Measurements from ENCODE around the gene HSD17B3. TPM values are rescaled to one million over a fixed set of nuclear protein-coding genes. Genes with fewer than 3 reads are reported as not detected.
"Not testable (repeated sequence)": the region's sequence is repeated elsewhere in the genome, so short reads cannot be mapped to it uniquely, and the experiment has no call there.

Gene HSD17B3
- total and polyA plus RNA-seq, 2 donors (not counting 3 experiments of a cell fraction or from before 2014, with no cell fraction given): 0.46 TPM; not detected in 1

DNA sequence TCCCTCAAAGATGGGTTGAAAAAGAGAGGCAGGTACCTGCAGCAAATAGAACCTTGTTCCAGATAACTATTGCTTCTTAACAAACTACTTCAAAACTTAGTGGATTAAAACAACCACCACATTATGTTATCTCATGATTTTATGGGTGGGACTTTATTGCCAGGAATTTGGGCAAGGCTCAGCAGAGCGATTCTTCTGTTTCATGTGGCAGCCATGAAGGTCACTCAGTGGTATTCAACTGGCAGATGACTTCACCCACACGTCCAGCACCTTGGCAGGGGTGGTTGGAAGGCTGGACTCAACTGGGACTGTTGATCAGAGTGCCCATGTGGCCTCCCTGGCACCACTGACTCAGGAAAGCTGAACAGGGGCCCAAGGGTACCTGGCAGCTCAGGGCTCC lies 112.0 kb downstream of the HSD17B3 start:
- no peak overlapping the region for H3K4me3 ChIP-seq (replicated peaks in 1 of 3; ENCODE audit: insufficient read depth in 1 of 3, low read depth in 1 of 3, low read length in 3 of 3)
- H2AFZ ChIP-seq (ENCODE audit: low read depth, low read length): no peak overlapping the region
- dilution Hi-C loops (cut with MboI; ENCODE audit: extremely low pct_ligation_motif_present, low sequenced_read_pairs) (no loop called here), intact Hi-C loops (cut with micrococcal nuclease) (no loop called here)
- TF ChIP-seq POLR2A (IDR thresholded peaks at IDR 0.05; ENCODE audit: low read depth, low read length): no peak
- TF ChIP-seq JUN (IDR thresholded peaks at IDR 0.05; ENCODE audit: borderline replicate concordance, insufficient read depth, insufficient read length, low read depth): no peak
- no peak for TF ChIP-seq FOS (IDR thresholded peaks at IDR 0.05; ENCODE audit: borderline replicate concordance, insufficient read depth, low read length)
- TF ChIP-seq, protein P1, sequence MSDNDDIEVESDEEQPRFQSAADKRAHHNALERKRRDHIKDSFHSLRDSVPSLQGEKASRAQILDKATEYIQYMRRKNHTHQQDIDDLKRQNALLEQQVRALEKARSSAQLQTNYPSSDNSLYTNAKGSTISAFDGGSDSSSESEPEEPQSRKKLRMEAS (IDR thresholded peaks at IDR 0.05; ENCODE audit: insufficient read depth, insufficient read length): no peak
- no peak for TF ChIP-seq EZH2 (IDR thresholded peaks at IDR 0.05; ENCODE audit: borderline replicate concordance, low read depth, low read length, severe bottlenecking)
- no peak for TF ChIP-seq POLR2AphosphoS5 (IDR thresholded peaks at IDR 0.05; ENCODE audit: insufficient read depth, low read depth, low read length)
- TF ChIP-seq GATA2 (IDR thresholded peaks at IDR 0.05; ENCODE audit: insufficient read depth, insufficient read length, low read depth, low read length): no peak
- TF ChIP-seq, protein P2, sequence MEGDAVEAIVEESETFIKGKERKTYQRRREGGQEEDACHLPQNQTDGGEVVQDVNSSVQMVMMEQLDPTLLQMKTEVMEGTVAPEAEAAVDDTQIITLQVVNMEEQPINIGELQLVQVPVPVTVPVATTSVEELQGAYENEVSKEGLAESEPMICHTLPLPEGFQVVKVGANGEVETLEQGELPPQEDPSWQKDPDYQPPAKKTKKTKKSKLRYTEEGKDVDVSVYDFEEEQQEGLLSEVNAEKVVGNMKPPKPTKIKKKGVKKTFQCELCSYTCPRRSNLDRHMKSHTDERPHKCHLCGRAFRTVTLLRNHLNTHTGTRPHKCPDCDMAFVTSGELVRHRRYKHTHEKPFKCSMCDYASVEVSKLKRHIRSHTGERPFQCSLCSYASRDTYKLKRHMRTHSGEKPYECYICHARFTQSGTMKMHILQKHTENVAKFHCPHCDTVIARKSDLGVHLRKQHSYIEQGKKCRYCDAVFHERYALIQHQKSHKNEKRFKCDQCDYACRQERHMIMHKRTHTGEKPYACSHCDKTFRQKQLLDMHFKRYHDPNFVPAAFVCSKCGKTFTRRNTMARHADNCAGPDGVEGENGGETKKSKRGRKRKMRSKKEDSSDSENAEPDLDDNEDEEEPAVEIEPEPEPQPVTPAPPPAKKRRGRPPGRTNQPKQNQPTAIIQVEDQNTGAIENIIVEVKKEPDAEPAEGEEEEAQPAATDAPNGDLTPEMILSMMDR (IDR thresholded peaks at IDR 0.05; ENCODE audit: extremely low read depth in 1 of 2, insufficient read depth in 1 of 2, low read depth in 1 of 2, low read length in 2 of 2): no peak
- TF ChIP-seq MYC (IDR thresholded peaks at IDR 0.05; ENCODE audit: low read depth, low read length): no peak
- ChIA-PET CTCF (no interaction called here), POLR2A (no interaction called here)
- H3K4me2 ChIP-seq (ENCODE audit: insufficient read depth, low read length): no peak overlapping the region
- DNase-seq (ENCODE audit: low read depth, low spot score): no peak
- H3K9me1 ChIP-seq (replicated peaks; ENCODE audit: control insufficient read depth, extremely low read depth, insufficient read depth, low read length): no peaks in the 10 kb centered on the region
- no peaks in the 10 kb centered on the region for H4K20me1 ChIP-seq (replicated peaks; ENCODE audit: control insufficient read depth, extremely low read depth, insufficient read depth, low read length)
- no peaks in the 10 kb centered on the region for H3K79me2 ChIP-seq (ENCODE audit: control insufficient read depth, insufficient read depth, low read length)
- BruUV-seq (replicated peaks): no TSS peak
- no peaks in the 10 kb centered on the region for H3K36me3 ChIP-seq (ENCODE audit: control insufficient read depth in 2 of 2, extremely low read depth in 1 of 2, insufficient read depth in 2 of 2, low read length in 2 of 2)
- peaks cover 2 to 15% of the 10 kb centered on the region in 2 experiments for H3K27me3 ChIP-seq (ENCODE audit: control insufficient read depth in 2 of 2, insufficient read depth in 2 of 2, low read length in 2 of 2)
- no peak overlapping the region for H3K9ac ChIP-seq (replicated peaks; ENCODE audit: extremely low read depth, insufficient read depth, low read length)
- H3K27ac ChIP-seq (ENCODE audit: insufficient read depth, low read depth, low read length): no peak overlapping the region
- no peaks in the 10 kb centered on the region for H3K9me3 ChIP-seq (replicated peaks; ENCODE audit: control insufficient read depth, insufficient read depth, low read length)
- no peaks in the 10 kb centered on the region for H3K4me1 ChIP-seq (ENCODE audit: control insufficient read depth, extremely low read depth, insufficient read depth, low read length)
- FAIRE-seq: no peak

DNA sequence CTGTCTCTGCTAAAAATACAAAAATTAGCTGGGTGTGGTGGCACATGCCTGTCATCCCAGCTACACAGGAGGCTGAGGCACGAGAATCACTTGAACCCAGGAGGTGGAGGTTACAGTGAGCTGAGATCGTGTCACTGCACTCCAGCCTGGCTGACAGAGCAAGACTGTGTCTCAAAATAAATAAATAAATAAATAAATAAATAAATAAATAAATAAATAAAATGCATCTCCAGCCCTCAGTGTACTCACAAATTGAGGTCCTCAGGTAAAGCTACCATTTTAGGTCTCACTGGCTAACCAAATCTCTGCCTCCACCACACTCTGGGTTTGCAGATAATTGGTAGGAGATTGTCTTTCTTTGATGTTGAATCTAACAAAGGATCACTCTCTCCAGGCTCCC lies 112.4 kb downstream of the HSD17B3 start:
- H3K9me3 ChIP-seq (replicated peaks; ENCODE audit: control insufficient read depth, insufficient read depth, low read length); DNase-seq (ENCODE audit: low read depth, low spot score); H3K36me3 ChIP-seq (ENCODE audit: control insufficient read depth in 2 of 2, extremely low read depth in 1 of 2, insufficient read depth in 2 of 2, low read length in 2 of 2); BruUV-seq (replicated peaks); intact Hi-C loops (cut with micrococcal nuclease); FAIRE-seq; H4K20me1 ChIP-seq (replicated peaks; ENCODE audit: control insufficient read depth, extremely low read depth, insufficient read depth, low read length); POLR2A ChIA-PET; CTCF ChIA-PET; H2AFZ ChIP-seq (ENCODE audit: low read depth, low read length); H3K79me2 ChIP-seq (ENCODE audit: control insufficient read depth, insufficient read depth, low read length); H3K4me2 ChIP-seq (ENCODE audit: insufficient read depth, low read length); H3K4me3 ChIP-seq (replicated peaks in 1 of 3; ENCODE audit: insufficient read depth in 1 of 3, low read depth in 1 of 3, low read length in 3 of 3); H3K27ac ChIP-seq (ENCODE audit: insufficient read depth, low read depth, low read length); H3K4me1 ChIP-seq (ENCODE audit: control insufficient read depth, extremely low read depth, insufficient read depth, low read length); H3K9ac ChIP-seq (replicated peaks; ENCODE audit: extremely low read depth, insufficient read depth, low read length); dilution Hi-C loops (cut with MboI; ENCODE audit: extremely low pct_ligation_motif_present, low sequenced_read_pairs); H3K9me1 ChIP-seq (replicated peaks; ENCODE audit: control insufficient read depth, extremely low read depth, insufficient read depth, low read length): not testable (repeated sequence)
- H3K27me3 ChIP-seq (ENCODE audit: control insufficient read depth in 2 of 2, insufficient read depth in 2 of 2, low read length in 2 of 2): peaks cover 2 to 15% of the 10 kb centered on the region in 2 experiments

Data from endothelial cell of umbilical vein (primary cell).